ENCODE measurements around the gene MAPRE3.
"Not testable (repeated sequence)": the region's sequence is repeated elsewhere in the genome, so short reads cannot be mapped to it uniquely, and the experiment has no call there.

MAPRE3 gene

DNA sequence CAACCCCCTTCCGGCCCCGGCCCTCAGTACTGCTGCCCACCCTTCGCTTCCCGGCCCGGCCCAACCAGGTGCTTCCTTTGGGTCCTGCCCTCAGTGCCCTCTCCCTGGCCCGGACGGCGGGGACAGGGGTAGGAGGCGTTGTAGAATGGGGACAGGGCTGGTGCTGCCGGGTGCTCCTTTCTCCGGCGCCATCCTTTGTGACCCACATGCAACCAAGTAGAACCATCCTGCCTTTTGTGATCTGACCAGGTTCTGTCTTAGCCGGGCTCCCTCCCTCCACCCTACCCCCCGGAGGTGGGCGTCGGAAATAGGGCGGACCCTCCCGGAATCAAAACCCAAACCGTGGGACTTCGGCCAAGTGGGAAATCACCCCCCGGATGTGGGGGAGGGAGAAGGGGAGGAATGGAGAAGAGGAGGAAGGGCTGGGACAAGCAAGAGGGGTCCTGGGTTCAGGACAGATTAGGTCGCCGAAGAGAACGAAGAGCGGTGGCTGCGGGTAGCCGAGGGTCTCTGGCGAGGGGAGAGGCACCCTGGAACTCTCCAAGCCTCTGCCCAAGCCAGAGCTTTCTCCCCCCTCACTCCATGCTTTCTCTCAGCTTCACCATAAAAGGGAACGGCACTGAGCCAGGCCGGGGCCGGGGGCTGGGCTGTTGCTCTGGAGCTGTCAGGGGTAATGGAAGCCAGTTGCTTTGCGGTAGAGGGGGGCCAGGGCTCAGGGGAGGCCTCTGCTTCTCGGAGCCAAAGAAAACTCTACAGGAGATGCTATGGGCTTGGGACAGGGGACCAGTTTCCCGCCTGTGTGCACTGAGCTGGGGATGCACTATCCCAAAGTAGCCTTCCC is 101.8 kb downstream of the MAPRE3 start:
- peak overlapping the region; percentile 73 for H3K4me3 ChIP-seq (ENCODE audit: low read depth, low read length)
- TF ChIP-seq, protein P1, sequence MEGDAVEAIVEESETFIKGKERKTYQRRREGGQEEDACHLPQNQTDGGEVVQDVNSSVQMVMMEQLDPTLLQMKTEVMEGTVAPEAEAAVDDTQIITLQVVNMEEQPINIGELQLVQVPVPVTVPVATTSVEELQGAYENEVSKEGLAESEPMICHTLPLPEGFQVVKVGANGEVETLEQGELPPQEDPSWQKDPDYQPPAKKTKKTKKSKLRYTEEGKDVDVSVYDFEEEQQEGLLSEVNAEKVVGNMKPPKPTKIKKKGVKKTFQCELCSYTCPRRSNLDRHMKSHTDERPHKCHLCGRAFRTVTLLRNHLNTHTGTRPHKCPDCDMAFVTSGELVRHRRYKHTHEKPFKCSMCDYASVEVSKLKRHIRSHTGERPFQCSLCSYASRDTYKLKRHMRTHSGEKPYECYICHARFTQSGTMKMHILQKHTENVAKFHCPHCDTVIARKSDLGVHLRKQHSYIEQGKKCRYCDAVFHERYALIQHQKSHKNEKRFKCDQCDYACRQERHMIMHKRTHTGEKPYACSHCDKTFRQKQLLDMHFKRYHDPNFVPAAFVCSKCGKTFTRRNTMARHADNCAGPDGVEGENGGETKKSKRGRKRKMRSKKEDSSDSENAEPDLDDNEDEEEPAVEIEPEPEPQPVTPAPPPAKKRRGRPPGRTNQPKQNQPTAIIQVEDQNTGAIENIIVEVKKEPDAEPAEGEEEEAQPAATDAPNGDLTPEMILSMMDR (IDR thresholded peaks at IDR 0.05; ENCODE audit: insufficient read depth, low read depth, low read length, missing control alignments): no peak
- DNase-seq (ENCODE audit: low read depth): peak; percentile 69

DNA sequence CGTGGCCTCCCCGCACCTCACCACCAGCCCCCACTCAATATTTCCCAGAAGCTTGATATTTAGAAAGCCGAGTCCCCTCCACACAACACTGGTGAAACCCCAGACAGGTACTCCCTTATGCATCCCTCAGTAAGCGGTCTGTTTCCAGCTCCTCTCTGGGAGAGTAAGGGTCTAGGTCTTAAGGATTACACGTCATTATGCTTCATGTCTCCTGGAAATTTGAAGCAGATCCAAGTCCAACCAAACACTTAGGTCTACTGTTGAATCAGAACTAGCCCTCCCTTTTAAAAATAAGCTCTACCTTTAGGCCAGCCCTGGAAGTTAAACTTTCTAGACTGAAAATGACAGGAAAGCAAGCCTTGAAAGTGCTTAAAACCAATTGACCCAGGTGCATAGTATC is 102.5 kb downstream of the MAPRE3 start:
- TF ChIP-seq, protein P1 (IDR thresholded peaks at IDR 0.05; ENCODE audit: insufficient read depth, low read depth, low read length, missing control alignments): no peak
- DNase-seq (ENCODE audit: low read depth): no peak
- peak overlapping the region; percentile 73 for H3K4me3 ChIP-seq (ENCODE audit: low read depth, low read length)

DNA sequence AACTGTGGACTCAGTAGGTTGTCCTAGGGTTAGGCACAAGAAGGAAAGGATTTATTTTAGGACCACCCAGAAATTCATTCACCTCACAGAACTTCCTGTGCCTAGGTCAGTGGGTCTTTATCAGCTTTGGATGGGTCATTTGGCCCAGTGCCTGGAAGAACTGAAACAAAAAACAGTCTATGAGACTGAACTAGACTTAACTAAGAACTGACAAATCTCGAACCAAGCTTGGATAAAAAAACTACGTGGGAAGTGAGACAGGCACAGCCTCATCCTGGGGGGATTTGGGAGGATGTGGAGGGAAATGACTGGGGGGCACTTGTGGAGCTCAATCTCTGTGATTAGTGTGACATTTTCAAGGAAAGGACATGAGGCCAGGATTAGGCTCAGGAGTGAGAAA is 103.3 kb downstream of the MAPRE3 start:
- TF ChIP-seq, protein P1 (IDR thresholded peaks at IDR 0.05; ENCODE audit: insufficient read depth, low read depth, low read length, missing control alignments): no peak
- DNase-seq (ENCODE audit: low read depth): no peak
- H3K4me3 ChIP-seq (ENCODE audit: low read depth, low read length): no peak overlapping the region

DNA sequence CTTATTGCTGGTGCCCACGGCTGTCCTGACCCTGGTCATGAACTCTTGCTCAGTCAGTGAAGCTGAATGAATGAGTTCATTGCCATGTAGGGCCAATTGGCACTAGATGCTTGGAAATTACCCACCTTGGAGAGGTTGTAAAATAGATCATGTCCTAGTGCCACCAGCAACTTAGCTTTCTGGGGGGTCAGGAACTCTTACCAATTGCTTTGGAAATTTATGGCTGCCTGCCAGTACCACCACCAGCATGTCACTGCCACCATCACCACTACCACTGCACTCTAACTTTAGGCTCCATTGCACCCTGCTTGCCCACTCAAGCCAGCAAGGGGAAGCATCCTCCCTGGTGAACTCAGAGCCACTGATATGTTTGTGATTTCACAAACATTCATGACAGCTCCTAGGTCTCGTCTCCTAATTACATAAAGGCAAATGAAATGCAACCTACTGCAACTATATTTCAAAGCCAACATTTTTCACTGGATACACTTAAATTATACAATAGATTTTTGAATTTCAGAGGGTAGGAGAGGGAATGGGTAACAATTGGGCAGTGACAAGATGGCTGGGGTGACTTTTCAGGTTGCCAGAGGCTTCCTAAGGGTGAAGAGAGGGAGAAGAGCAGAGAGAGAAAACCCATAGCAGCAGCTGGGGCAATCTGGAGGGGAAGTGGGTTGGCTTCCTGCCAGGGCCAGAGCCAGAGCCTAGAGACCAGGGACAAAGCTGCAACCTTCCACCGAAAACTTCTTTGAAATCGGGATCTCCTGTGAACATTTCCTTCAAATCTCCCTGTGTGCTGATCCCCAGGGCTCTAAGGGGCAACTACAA is 104.5 kb downstream of the MAPRE3 start:
- no peak overlapping the region for H3K4me3 ChIP-seq (ENCODE audit: low read depth, low read length)
- TF ChIP-seq, protein P1 (IDR thresholded peaks at IDR 0.05; ENCODE audit: insufficient read depth, low read depth, low read length, missing control alignments): no peak
- DNase-seq (ENCODE audit: low read depth): peak; percentile 82

DNA sequence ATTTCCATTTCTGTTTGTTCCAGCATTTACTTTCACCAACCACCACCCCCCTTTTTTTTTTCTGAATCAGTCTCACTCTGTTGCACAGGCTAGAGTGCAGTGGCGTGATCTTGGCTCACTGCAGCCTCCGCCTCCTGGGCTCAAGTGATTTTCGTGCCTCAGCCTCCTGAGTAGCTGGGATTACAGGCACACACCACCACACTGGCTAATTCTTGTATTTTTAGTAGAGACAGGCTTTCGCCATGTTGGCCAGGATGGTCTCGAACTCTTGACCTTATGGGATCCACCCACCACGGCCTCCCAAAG is 105.1 kb downstream of the MAPRE3 start:
- not testable (repeated sequence) for H3K4me3 ChIP-seq (ENCODE audit: low read depth, low read length); DNase-seq (ENCODE audit: low read depth)

DNA sequence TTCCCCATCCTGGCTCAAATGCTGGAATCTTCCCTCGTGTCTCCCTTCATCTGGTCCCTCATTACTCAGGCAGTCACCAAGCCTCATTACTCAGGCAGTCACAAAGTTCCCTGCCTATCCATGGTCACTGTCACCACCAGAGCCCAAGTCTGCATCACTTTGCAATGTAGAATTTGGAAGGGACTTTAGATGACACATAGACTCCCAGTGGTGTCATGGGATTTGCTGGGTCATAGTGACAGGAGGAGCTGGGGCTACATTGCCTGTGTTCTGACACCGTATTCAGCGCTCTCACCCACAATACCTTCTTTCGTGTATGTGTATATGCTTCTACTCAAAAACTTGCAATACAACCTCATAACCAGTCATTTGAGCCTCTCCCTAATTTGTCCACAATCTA is 105.9 kb downstream of the MAPRE3 start:
- TF ChIP-seq, protein P1 (IDR thresholded peaks at IDR 0.05; ENCODE audit: insufficient read depth, low read depth, low read length, missing control alignments): no peak
- DNase-seq (ENCODE audit: low read depth): no peak
- H3K4me3 ChIP-seq (ENCODE audit: low read depth, low read length): no peak overlapping the region
